Stomach (tissue), 4 donors: ENCODE measurements around the gene PALD1.

Experiments
- EP300 ChIP-seq: sonication (generic); formaldehyde crosslinking; IDR thresholded peaks from one replicate; pipeline ENCODE4 v1.6.1; 2017; ENCODE audit warnings: antibody characterized with exemption
- POLR2A ChIP-seq, 4 donors: fragments of 450-650 bp; IDR thresholded peaks; one replicate each; pipeline ENCODE4 v1.6.1; 2016; ENCODE audit warnings: antibody characterized with exemption in 4 of 4, control low read depth in 2 of 4, mild to moderate bottlenecking in 1 of 4, moderate library complexity in 1 of 4
- POLR2AphosphoS5 ChIP-seq, 3 donors: sonication (generic); formaldehyde crosslinking; IDR thresholded peaks; one replicate each; pipeline ENCODE4 v1.6.1; 2016; ENCODE audit warnings: antibody characterized with exemption in 3 of 3
- TF ChIP-seq, protein P1 (sequence below), 7 experiments: fragments of 450-650 bp in 4 of 7; fragments of 200-600 bp in 3 of 7; sonication (generic) in 3 of 7; IDR thresholded peaks; one replicate each; pipeline ENCODE4 v1.5.1; 2016 to 2019; ENCODE audit warnings: antibody characterized with exemption in 7 of 7, control low read depth in 2 of 7, mild to moderate bottlenecking in 1 of 7

DNA sequence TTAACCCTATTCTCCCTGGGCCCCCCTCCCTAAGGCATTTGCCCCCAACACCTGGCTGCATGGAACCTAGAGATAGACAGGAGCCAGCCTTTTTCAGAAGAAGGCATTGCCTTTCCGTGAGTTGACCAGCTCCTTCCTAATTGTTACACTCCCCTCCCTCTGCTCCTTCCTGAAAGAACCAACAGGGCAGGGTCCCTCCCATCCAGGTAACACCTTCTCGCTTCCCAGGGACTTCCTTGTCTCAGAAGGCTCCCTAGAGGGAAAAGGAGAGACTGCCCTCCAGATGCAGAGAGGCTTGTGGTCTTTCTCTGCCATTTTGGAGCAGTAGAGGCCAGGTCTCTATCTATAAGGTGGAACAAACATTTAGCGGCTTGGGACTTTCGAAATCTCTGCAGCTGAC lies 31.9 kb downstream of the PALD1 start:
- TF ChIP-seq EP300 = no peak
- TF ChIP-seq, protein P1, sequence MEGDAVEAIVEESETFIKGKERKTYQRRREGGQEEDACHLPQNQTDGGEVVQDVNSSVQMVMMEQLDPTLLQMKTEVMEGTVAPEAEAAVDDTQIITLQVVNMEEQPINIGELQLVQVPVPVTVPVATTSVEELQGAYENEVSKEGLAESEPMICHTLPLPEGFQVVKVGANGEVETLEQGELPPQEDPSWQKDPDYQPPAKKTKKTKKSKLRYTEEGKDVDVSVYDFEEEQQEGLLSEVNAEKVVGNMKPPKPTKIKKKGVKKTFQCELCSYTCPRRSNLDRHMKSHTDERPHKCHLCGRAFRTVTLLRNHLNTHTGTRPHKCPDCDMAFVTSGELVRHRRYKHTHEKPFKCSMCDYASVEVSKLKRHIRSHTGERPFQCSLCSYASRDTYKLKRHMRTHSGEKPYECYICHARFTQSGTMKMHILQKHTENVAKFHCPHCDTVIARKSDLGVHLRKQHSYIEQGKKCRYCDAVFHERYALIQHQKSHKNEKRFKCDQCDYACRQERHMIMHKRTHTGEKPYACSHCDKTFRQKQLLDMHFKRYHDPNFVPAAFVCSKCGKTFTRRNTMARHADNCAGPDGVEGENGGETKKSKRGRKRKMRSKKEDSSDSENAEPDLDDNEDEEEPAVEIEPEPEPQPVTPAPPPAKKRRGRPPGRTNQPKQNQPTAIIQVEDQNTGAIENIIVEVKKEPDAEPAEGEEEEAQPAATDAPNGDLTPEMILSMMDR (IDR thresholded peaks at IDR 0.05) = no peak
- TF ChIP-seq POLR2AphosphoS5 (IDR thresholded peaks at IDR 0.05) = no peak
- TF ChIP-seq POLR2A (IDR thresholded peaks at IDR 0.05) = no peak
